Activated CD8-positive, alpha-beta memory T cell treated with anti-CD3 and anti-CD28 coated beads for 1 hour (primary cell): Measurements from ENCODE around the gene PLB1.

Experiments used
- DNase-seq, 2 donors: peaks; one replicate each; pipeline ENCODE4 v3.0.0-alpha.2; 2020; ENCODE audit warnings: low read depth in 1 of 2; ENCODE audit errors: extremely low read depth in 1 of 2

PLB1 gene

GRCh38 chr2:28558918-28559317 lies 63.1 kb downstream of the PLB1 start:
- DNase-seq, result no peak

GRCh38 chr2:28563869-28564268 lies 68.0 kb downstream of the PLB1 start:
- DNase-seq, result no peak

GRCh38 chr2:28564346-28564745 lies 68.5 kb downstream of the PLB1 start:
- no peak for DNase-seq

GRCh38 chr2:28565033-28565432 lies 69.2 kb downstream of the PLB1 start:
- DNase-seq, result no peak

GRCh38 chr2:28565720-28566295 lies 69.9 kb downstream of the PLB1 start:
- DNase-seq, result no peak

GRCh38 chr2:28566521-28567041 lies 70.7 kb downstream of the PLB1 start:
- peak; percentile 61 to 85 for DNase-seq

- no peak for DNase-seq
Observed at GRCh38 chr2:28567061-28567471, 71.2 kb downstream of the PLB1 start.

GRCh38 chr2:28568036-28568435 lies 72.2 kb downstream of the PLB1 start:
- no peak for DNase-seq

- no peak for DNase-seq
Observed at GRCh38 chr2:28568533-28568932, 72.7 kb downstream of the PLB1 start.

GRCh38 chr2:28570431-28570830 lies 74.6 kb downstream of the PLB1 start:
- no peak for DNase-seq

- DNase-seq, result no peak
Observed at GRCh38 chr2:28576714-28577113, 80.9 kb downstream of the PLB1 start.

GRCh38 chr2:28577791-28578680 lies 82.2 kb downstream of the PLB1 start:
- no peak for DNase-seq

GRCh38 chr2:28578774-28579173 lies 82.9 kb downstream of the PLB1 start:
- DNase-seq, result no peak

GRCh38 chr2:28579606-28580005 lies 83.7 kb downstream of the PLB1 start:
- no peak for DNase-seq

GRCh38 chr2:28580078-28580477 lies 84.2 kb downstream of the PLB1 start:
- DNase-seq, result no peak

GRCh38 chr2:28581312-28581711 lies 85.5 kb downstream of the PLB1 start:
- no peak for DNase-seq

- DNase-seq, result no peak
Observed at GRCh38 chr2:28582152-28582551, 86.3 kb downstream of the PLB1 start.

GRCh38 chr2:28582595-28582994 lies 86.7 kb downstream of the PLB1 start:
- DNase-seq, result no peak

- DNase-seq, result peak in 1 of 2 donors; percentile 24
Observed at GRCh38 chr2:28583899-28584553, 88.2 kb downstream of the PLB1 start.

GRCh38 chr2:28586867-28587266 lies 91.0 kb downstream of the PLB1 start:
- no peak for DNase-seq

- DNase-seq, result no peak
Observed at GRCh38 chr2:28587526-28588291, 91.8 kb downstream of the PLB1 start.
